Transverse colon (tissue), 4 donors: ENCODE measurements around the gene MYLK.

Experiments used
- CTCF ChIP-seq, 5 experiments: fragments of 200-600 bp in 3 of 5; fragments of 450-650 bp in 2 of 5; sonication (generic) in 3 of 5; IDR thresholded peaks; 1 replicate in 2 of 5; 2 replicates in 3 of 5; pipeline ENCODE4 v1.5.1; 2016 to 2017; ENCODE audit warnings: antibody characterized with exemption in 5 of 5, inconsistent platforms in 3 of 5, mild to moderate bottlenecking in 2 of 5, moderate library complexity in 1 of 5
- POLR2A ChIP-seq: fragments of 450-650 bp; IDR thresholded peaks from one replicate; pipeline ENCODE4 v1.6.1; 2016; ENCODE audit warnings: antibody characterized with exemption, mild to moderate bottlenecking, moderate library complexity
- POLR2AphosphoS5 ChIP-seq, 3 donors: sonication (generic); formaldehyde crosslinking; IDR thresholded peaks; one replicate each; pipeline ENCODE4 v1.6.1; 2016; ENCODE audit warnings: antibody characterized with exemption in 3 of 3

DNA sequence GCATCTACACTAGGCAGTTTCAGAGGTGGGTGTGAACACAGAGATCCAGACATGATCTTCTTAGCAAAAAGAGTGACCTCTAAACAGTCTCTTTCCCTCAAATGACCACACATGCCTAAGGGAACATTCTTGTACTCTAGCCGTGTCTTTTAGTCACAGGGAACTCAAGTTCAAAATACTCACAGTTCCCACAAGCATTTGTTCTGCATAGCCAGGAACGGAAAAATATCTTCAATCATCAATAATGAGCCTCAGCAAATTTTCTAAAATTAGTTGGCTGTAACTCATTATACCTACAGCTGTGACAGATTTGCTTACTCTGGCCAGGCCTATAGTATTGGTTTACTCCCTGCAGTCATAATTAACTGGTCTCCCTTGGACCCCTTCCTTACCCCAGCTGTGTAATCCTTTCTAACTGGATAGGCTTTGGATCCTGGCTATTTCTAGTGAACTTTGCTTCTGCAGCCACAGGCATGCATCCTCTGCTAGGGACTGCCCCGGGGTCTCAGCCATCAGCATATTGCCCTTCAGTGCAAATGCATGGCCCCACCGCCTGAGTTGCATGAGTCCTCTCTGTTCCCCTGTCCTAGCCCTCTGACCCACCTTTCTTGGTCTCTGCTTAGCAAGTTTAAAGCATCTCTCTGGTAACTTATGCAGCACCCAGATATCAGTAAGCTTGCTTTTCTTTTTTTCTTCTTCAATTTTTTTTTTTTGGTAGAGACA lies 243.2 kb downstream of the MYLK start:
- TF ChIP-seq POLR2A, result no peak
- no peak for TF ChIP-seq POLR2AphosphoS5 (IDR thresholded peaks at IDR 0.05)
- no peak for TF ChIP-seq CTCF (IDR thresholded peaks at IDR 0.05)
